22Rv1 (cell line): ENCODE measurements around the gene WBP2NL.
A peak's percentile ranks its signal among the peaks of the same experiment; 100 is the strongest.

Experiments
- H3K27ac ChIP-seq: fragments of 450-650 bp; 2 replicates; pipeline ENCODE4 v1.5.1; 2017
- ZFX ChIP-seq: fragments of 450-650 bp; IDR thresholded peaks from 2 replicates; pipeline ENCODE4 v1.6.1; 2017; ENCODE audit warnings: antibody characterized with exemption, borderline replicate concordance
- TF ChIP-seq, protein P1 (sequence below): fragments of 450-650 bp; IDR thresholded peaks from 2 replicates; pipeline ENCODE4 v1.5.1; 2017; ENCODE audit warnings: mild to moderate bottlenecking

Gene WBP2NL

DNA sequence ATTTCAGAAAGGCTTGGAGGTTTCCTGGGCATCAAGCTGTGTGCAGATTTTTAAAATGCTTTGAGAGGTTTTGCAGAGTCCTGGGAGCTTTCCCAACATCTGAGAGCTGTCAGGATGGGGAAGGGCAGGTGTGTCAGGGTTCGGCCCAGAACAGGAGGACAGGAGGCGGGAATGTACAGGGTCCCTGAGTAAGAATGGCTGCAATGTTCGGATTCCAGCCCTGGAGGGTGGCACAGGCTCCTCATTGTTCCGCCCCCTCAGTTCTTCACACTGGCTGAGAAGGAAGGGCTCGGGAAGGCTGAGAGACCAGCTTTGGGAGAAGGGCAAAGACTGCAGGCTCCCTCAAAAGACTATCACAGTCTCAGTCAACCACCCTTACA, 34.5 kb upstream of the WBP2NL start:
- no peak overlapping the region for H3K27ac ChIP-seq
- TF ChIP-seq, protein P1, sequence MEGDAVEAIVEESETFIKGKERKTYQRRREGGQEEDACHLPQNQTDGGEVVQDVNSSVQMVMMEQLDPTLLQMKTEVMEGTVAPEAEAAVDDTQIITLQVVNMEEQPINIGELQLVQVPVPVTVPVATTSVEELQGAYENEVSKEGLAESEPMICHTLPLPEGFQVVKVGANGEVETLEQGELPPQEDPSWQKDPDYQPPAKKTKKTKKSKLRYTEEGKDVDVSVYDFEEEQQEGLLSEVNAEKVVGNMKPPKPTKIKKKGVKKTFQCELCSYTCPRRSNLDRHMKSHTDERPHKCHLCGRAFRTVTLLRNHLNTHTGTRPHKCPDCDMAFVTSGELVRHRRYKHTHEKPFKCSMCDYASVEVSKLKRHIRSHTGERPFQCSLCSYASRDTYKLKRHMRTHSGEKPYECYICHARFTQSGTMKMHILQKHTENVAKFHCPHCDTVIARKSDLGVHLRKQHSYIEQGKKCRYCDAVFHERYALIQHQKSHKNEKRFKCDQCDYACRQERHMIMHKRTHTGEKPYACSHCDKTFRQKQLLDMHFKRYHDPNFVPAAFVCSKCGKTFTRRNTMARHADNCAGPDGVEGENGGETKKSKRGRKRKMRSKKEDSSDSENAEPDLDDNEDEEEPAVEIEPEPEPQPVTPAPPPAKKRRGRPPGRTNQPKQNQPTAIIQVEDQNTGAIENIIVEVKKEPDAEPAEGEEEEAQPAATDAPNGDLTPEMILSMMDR = no peak
- no peak for TF ChIP-seq ZFX

DNA sequence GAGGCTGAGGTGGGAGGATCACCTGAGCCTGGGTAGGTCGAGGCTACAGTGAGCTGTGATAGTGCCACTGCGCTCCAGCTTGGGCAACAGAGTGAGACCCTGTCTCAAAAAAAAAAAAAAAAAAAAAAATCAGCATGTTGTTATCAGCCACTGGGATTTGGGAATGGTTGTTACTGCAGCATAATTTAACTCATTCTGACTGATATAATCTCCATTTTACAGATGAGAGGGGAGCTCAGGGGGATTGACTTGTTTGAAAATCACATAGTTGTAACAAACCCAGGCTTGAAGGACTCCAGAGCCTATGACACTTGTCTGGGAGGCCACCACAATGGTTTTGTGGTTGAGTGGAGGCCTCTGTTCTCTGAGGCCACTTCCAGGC, 32.4 kb upstream of the WBP2NL start:
- no peak overlapping the region for H3K27ac ChIP-seq
- TF ChIP-seq, protein P1 = no peak
- TF ChIP-seq ZFX = no peak

DNA sequence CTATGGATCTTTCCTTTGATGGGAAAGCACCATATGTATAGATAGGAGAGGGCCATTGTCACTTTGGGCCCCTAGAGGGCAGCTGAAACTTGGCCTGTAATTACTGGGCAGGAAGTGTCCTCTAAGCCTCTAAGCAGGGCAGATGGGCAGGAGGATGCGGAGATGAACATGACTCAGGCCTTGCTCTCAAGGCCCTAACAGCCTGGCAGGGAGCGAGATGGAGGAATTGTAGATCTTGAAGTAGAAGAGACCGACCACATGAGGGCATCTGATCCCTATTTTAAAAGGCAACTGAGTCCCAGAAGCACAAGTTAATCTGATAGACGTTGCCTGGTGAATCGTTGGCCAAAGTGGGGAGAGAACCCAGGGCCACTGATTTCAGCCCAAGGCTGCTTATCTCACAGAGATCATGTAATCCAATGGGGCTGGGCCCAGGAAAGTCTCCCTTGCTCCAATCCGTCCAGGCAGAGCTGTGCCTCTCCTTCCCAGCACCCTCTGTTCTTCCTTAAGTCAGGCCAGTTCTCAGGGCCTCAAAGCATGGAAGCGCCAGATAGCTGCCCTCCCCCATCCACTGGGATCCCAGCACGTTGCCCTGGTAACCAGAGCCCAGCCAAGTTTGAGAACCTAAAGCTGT, 31.9 kb upstream of the WBP2NL start:
- no peak for TF ChIP-seq ZFX
- TF ChIP-seq, protein P1 = peak; percentile 55

DNA sequence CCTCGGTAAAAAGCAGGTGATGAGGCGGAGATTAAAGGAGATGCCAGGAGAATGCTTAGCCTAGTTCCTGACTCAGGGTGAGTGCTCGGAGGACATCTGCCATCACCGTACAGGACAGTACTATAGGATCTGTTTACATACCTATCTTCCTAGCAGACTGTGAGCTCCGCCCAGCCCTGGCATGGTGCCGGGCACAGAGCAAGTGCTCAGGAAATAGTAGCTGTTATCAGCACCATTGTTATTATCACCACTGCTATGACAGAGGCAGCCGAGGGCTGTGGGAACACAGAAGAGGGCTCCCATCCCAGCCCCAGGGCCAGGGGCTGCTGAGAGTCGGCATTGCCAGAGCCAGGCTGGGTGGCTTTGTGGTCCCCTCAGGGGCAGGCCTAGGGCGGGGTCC, 30.0 kb upstream of the WBP2NL start:
- no peak overlapping the region for H3K27ac ChIP-seq
- TF ChIP-seq, protein P1 = no peak
- TF ChIP-seq ZFX = no peak

More for the DNA sequence above, 31.9 kb upstream of the WBP2NL start:
- no peak overlapping the region for H3K27ac ChIP-seq

DNA sequence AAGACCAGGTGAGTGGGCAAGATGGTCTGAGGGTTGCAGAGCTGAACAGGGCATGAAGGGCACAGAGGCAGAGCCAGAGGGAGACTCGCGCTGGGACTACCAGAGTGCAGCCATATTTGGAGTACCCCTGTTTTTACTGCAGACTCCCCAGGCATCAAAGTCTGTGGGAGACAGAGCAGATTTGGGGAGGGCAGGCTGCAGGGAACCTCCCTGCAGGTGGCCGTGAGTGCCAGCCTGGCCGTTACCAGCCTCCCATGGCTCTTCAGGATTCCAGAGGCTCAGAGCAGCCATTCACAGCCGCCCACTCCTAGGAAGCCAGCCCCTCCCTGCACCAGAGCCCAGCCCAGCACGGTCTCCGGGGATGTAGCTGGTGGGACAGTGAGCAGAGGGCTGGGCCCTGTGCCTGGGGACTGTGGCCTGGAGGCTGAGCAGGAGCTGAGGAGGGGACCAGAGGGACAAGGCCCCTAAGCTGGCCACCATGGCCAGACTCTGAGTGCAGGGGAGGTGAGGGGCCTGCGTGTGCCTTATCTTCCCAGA, 29.4 kb upstream of the WBP2NL start, which contains the start of gene SEPTIN3:
Gene SEPTIN3, plus strand, starts transcription at position 334 of the 537 bp plus-strand sequence. CDS start 2,050 bp downstream, outside the sequence.
- no peak within 1 kb of the TSS for H3K27ac ChIP-seq
- TF ChIP-seq, protein P1 = no peak
- TF ChIP-seq ZFX = no peak

DNA sequence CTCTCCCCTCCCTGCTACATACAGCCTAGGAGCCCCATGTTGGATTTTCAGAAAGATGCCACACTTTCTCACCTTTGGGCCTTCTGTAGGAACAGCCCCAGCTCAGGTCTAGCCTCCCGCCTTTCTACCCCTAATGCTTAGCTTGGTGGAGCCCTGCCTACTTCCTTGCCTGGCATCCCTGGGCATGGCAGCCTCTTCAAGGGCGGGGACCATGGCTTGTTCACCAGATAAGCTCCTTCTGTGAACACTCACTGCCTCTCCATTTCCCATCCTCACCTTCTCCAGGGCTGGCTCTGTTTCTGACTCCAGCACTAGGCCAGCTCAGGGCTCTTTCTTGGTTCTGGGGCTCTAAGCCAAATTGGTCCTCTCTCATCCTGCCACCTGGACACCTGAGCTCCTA, 28.0 kb upstream of the WBP2NL start:
- no peak overlapping the region for H3K27ac ChIP-seq
- no peak for TF ChIP-seq ZFX
- TF ChIP-seq, protein P1 = no peak

DNA sequence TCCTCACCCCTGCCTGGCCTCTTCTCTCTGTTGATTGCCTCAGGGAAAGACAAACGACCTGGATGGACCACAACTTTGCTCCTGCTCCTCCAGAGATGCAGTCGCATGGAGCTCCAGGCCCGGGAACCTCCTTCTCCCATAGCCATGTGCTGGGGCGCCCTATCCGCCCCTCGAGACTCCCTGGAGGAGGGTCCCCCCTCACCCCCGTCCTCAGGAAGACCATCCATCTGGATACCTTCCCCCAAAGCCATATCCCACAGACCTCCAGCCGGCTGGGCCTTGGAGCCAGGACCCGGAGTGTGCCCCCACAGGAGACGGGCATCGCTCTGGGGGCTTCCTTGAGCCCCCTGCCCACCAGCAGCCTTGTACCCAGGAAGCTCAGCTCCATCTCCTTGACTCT, 27.2 kb upstream of the WBP2NL start:
- TF ChIP-seq, protein P1 = no peak
- no peak for TF ChIP-seq ZFX
- H3K27ac ChIP-seq = no peak overlapping the region
